Karpas-422 (cell line): ENCODE measurements around the gene FBXW9. TPM values are rescaled to one million over a fixed set of nuclear protein-coding genes. Genes with fewer than 3 reads are reported as not detected.
"Not testable (repeated sequence)": the region's sequence is repeated elsewhere in the genome, so short reads cannot be mapped to it uniquely, and the experiment has no call there.

ENCODE experiments used
- DNase-seq: peaks from one replicate; pipeline ENCODE4 v3.0.0-alpha.2; 2015
- H2AFZ ChIP-seq: fragments of 200-600 bp; sonication (generic); 2 replicates; pipeline ENCODE4 v1.6.1; 2014; ENCODE audit warnings: antibody characterized with exemption, low read length, mixed read lengths
- H3K27ac ChIP-seq: fragments of 200-600 bp; sonication (generic); 2 replicates; pipeline ENCODE4 v1.5.1; 2014; ENCODE audit warnings: mild to moderate bottlenecking, low read length, moderate library complexity
- H3K27me3 ChIP-seq: fragments of 200-600 bp; sonication (generic); 2 replicates; pipeline ENCODE4 v1.6.1; 2014; ENCODE audit warnings: low read length, mixed read lengths
- H3K36me3 ChIP-seq: fragments of 200-600 bp; sonication (generic); 2 replicates; pipeline ENCODE4 v1.6.1; 2014; ENCODE audit warnings: low read length, mixed read lengths; ENCODE audit not compliant: insufficient read depth
- H3K4me1 ChIP-seq: fragments of 200-600 bp; sonication (generic); 2 replicates; pipeline ENCODE4 v1.6.1; 2014; ENCODE audit warnings: mild to moderate bottlenecking, low read length, mixed read lengths
- H3K4me2 ChIP-seq: fragments of 200-600 bp; sonication (generic); 2 replicates; pipeline ENCODE4 v1.6.1; 2014; ENCODE audit warnings: low read length, low read depth, mild to moderate bottlenecking; ENCODE audit not compliant: poor library complexity, severe bottlenecking
- H3K4me3 ChIP-seq: fragments of 200-600 bp; sonication (generic); 2 replicates; pipeline ENCODE4 v1.5.1; 2014; ENCODE audit warnings: mild to moderate bottlenecking, antibody characterized with exemption, low read length, mixed read lengths
- H3K79me2 ChIP-seq: fragments of 200-600 bp; sonication (generic); 2 replicates; pipeline ENCODE4 v1.6.1; 2014; ENCODE audit warnings: mild to moderate bottlenecking, low read length, mixed read lengths
- H3K9ac ChIP-seq: fragments of 200-600 bp; sonication (generic); 2 replicates; pipeline ENCODE4 v1.6.0; 2014; ENCODE audit warnings: low read length
- H3K9me2 ChIP-seq: fragments of 200-600 bp; sonication (generic), shearing (Covaris generic); replicated peaks from 2 replicates; pipeline ENCODE4 v1.6.0; 2014; ENCODE audit warnings: mild to moderate bottlenecking, low read length, moderate library complexity; ENCODE audit not compliant: insufficient read depth
- H3K9me3 ChIP-seq: fragments of 300-700, 200-600 bp; sonication (generic); 2 replicates; pipeline ENCODE4 v1.6.1; 2014; ENCODE audit warnings: low read length, mixed read lengths
- H4K20me1 ChIP-seq: fragments of 200-600 bp; sonication (generic); 2 replicates; pipeline ENCODE4 v1.6.1; 2014; ENCODE audit warnings: mild to moderate bottlenecking, antibody characterized with exemption, low read length, low read depth; ENCODE audit not compliant: insufficient read depth
- total RNA-seq: library from RNA; depleted of rRNA; stranded (reverse); fragments of >200 nt; shearing (Covaris generic); gene quantifications from 2 replicates; pipeline ENCODE4 v1.2.3, GENCODE V29; 2014; ENCODE audit warnings: low replicate concordance

Gene FBXW9
- total RNA-seq, 1 experiment from 2014 or later = 2.1 TPM

DNA sequence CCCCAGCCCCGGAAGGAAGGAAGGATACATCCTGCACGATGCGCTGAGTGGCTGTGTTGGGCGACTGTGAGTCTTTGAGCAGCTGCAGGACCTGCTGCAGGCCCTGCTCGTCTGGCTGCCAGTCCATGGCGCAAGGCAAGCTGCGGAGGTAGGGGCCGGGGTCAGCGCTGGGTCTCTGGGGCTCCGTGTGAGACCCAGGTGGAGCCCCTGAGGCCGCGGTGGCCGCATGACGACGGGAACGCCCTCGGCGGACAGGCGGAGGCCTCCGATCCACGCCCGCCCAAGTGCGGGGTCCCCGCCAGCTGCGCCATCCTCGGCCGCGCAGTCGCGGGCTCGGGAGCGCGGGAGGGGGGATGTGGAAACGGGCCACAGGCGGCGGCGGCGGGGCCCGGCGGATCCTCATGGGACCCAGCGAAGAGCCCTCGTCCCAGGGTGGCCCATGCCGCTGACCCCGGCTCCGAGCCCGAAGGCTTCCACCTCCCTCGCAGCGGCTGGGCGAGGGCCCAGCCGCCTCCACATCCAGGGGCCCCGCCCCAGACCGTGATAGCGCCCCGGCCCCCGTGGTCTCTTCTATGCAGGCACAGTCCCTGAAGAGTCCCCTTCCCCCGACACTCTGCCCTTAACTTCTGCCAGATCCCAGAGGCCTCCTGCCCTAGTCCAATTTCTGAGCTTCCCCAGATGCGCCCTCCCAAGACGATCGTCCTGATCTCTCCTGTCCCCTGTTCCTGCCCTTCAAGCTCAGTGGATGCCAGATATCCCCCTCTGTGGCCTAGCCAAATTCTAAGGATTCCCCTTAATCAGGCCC lies 24.6 kb upstream of the FBXW9 start:
- H3K27me3 ChIP-seq = no peaks in the 10 kb centered on the region
- peaks cover 25% of the 10 kb centered on the region; the same call in 1 of the 2 replicates for H4K20me1 ChIP-seq
- H3K36me3 ChIP-seq = peaks cover 21% of the 10 kb centered on the region
- H3K4me1 ChIP-seq = peaks cover 29% of the 10 kb centered on the region
- H2AFZ ChIP-seq = no peak overlapping the region
- peak overlapping the region; percentile 98 for H3K4me3 ChIP-seq
- H3K9ac ChIP-seq = peak overlapping the region; percentile 98
- peak overlapping the region; percentile 87 for H3K4me2 ChIP-seq
- peak overlapping the region; percentile 82 for H3K27ac ChIP-seq
- H3K9me3 ChIP-seq = no peaks in the 10 kb centered on the region
- DNase-seq = peak; percentile 55
- peaks cover 65% of the 10 kb centered on the region for H3K79me2 ChIP-seq
- H3K9me2 ChIP-seq = no peaks in the 10 kb centered on the region

GRCh38 chr19:12720296-12720695 lies 23.9 kb upstream of the FBXW9 start:
- peak overlapping the region; percentile 98 for H3K4me3 ChIP-seq
- H4K20me1 ChIP-seq = peaks cover 25% of the 10 kb centered on the region; the same call in 1 of the 2 replicates
- H3K9ac ChIP-seq = peak overlapping the region; percentile 98
- H3K27me3 ChIP-seq = no peaks in the 10 kb centered on the region
- peaks cover 26% of the 10 kb centered on the region for H3K36me3 ChIP-seq
- H3K4me1 ChIP-seq = peaks cover 25% of the 10 kb centered on the region
- H3K79me2 ChIP-seq = peaks cover 65% of the 10 kb centered on the region
- H3K27ac ChIP-seq = no peak overlapping the region
- no peak overlapping the region for H2AFZ ChIP-seq
- DNase-seq = no peak
- no peaks in the 10 kb centered on the region for H3K9me2 ChIP-seq
- peak overlapping the region; percentile 87 for H3K4me2 ChIP-seq
- H3K9me3 ChIP-seq = no peaks in the 10 kb centered on the region

DNA sequence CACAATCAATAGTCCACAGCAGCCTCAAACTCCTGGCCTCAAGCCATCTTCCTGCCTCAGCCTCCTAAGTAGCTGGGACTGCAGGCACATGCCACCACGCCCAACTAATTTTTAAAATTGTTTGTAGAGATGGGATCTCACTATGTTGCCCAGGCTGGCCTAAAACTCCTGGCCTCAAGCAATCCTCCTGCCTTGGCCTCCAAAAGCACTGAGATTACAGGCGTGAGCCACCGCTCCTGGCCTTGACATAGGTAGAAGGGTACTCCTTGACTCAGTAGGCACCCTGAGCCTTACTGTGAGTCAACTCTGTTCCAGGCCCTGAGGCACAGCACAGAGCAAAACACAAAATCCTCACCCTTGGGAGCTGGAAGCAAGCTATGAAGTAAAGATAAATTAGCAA lies 19.5 kb upstream of the FBXW9 start:
- no peaks in the 10 kb centered on the region for H3K9me3 ChIP-seq
- peaks cover 46% of the 10 kb centered on the region for H3K79me2 ChIP-seq
- H4K20me1 ChIP-seq = peaks cover 27% of the 10 kb centered on the region; the same call in 1 of the 2 replicates
- peaks cover 7% of the 10 kb centered on the region for H3K4me1 ChIP-seq
- H3K27me3 ChIP-seq = no peaks in the 10 kb centered on the region
- no peak overlapping the region for H3K4me2 ChIP-seq
- H2AFZ ChIP-seq = no peak overlapping the region
- no peak overlapping the region for H3K4me3 ChIP-seq
- no peak overlapping the region for H3K27ac ChIP-seq
- peaks cover 42% of the 10 kb centered on the region for H3K36me3 ChIP-seq
- H3K9ac ChIP-seq = no peak overlapping the region
- no peaks in the 10 kb centered on the region for H3K9me2 ChIP-seq
- no peak for DNase-seq

DNA sequence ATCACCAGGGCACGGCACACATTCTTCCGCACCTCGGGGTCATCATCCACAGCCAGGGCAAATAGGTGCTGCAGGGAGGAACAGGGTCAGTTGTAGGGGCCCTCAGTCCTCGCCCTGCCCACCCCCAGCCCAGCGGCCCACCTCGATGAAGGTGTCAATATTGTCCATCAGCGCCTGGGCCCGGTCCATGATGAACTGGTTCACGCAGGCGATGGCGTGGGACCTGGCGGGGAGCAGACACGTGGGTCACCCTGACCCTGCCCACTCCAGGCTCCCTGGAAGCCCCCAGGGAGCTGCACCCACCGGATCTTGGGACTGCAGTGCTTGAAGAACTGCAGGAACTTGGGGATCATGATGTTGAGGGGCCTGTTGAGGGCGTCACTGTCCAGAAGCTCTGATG lies 18.7 kb upstream of the FBXW9 start:
- DNase-seq = no peak
- H4K20me1 ChIP-seq = peaks cover 20% of the 10 kb centered on the region; the same call in 1 of the 2 replicates
- H3K27me3 ChIP-seq = no peaks in the 10 kb centered on the region
- H3K27ac ChIP-seq = no peak overlapping the region
- H3K4me1 ChIP-seq = no peaks in the 10 kb centered on the region
- H3K4me3 ChIP-seq = no peak overlapping the region
- no peaks in the 10 kb centered on the region for H3K9me3 ChIP-seq
- H3K4me2 ChIP-seq = no peak overlapping the region
- peaks cover 37% of the 10 kb centered on the region for H3K79me2 ChIP-seq
- H2AFZ ChIP-seq = no peak overlapping the region
- H3K9me2 ChIP-seq = no peaks in the 10 kb centered on the region
- H3K36me3 ChIP-seq = peaks cover 39% of the 10 kb centered on the region
- no peak overlapping the region for H3K9ac ChIP-seq

GRCh38 chr19:12713304-12713703 lies 16.9 kb upstream of the FBXW9 start:
- peaks cover 19% of the 10 kb centered on the region for H3K79me2 ChIP-seq
- peaks cover 42% of the 10 kb centered on the region for H3K36me3 ChIP-seq
- not testable (repeated sequence) for DNase-seq, H3K9ac ChIP-seq, H3K4me1 ChIP-seq, H2AFZ ChIP-seq, H3K9me2 ChIP-seq, H3K4me3 ChIP-seq, H3K27ac ChIP-seq, H3K9me3 ChIP-seq, H3K4me2 ChIP-seq, H3K27me3 ChIP-seq
- H4K20me1 ChIP-seq = peaks cover 11% of the 10 kb centered on the region; the same call in 1 of the 2 replicates

GRCh38 chr19:12712077-12712476 lies 15.6 kb upstream of the FBXW9 start:
- Histone ChIP-seq H4K20me1 (peaks cover 11% of the 10 kb centered on the region; the same call in 1 of the 2 replicates), H3K79me2 (peaks cover 13% of the 10 kb centered on the region; the same call in 1 of the 2 replicates), H3K36me3 (peaks cover 40% of the 10 kb centered on the region)
- DNase-seq, H2AFZ ChIP-seq, H3K27me3 ChIP-seq, H3K4me1 ChIP-seq, H3K9me2 ChIP-seq, H3K27ac ChIP-seq, H3K4me3 ChIP-seq, H3K4me2 ChIP-seq, H3K9me3 ChIP-seq, H3K9ac ChIP-seq: not testable (repeated sequence)

DNA sequence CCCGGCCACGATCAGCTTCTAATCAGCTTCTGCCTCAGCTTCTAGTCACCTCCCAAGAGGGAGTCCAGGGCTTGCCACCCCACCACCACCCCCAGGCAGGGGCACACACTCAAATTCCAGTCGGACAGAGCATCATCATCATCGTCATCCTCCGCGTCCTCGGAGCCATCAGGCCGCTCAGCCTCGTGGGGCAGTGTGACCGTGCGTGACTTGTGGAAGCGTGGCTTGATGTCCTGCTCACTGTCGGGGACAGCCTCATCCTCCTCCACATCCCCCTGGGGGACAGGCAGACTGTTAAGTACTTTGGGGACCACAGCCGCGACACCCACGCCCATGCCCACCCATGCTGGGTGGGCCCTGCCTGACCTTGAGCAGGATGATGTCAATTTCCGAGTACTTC lies 14.8 kb upstream of the FBXW9 start:
- H3K36me3 ChIP-seq = peaks cover 36% of the 10 kb centered on the region
- H3K9me3 ChIP-seq = no peaks in the 10 kb centered on the region
- peaks cover 7% of the 10 kb centered on the region; the same call in 1 of the 2 replicates for H4K20me1 ChIP-seq
- no peak overlapping the region for H3K4me2 ChIP-seq
- H3K4me3 ChIP-seq = no peak overlapping the region
- H3K9ac ChIP-seq = no peak overlapping the region
- H3K9me2 ChIP-seq = no peaks in the 10 kb centered on the region
- H2AFZ ChIP-seq = no peak overlapping the region
- no peaks in the 10 kb centered on the region for H3K4me1 ChIP-seq
- peaks cover 6% of the 10 kb centered on the region; the same call in 1 of the 2 replicates for H3K79me2 ChIP-seq
- H3K27ac ChIP-seq = no peak overlapping the region
- no peaks in the 10 kb centered on the region for H3K27me3 ChIP-seq
- no peak for DNase-seq

DNA sequence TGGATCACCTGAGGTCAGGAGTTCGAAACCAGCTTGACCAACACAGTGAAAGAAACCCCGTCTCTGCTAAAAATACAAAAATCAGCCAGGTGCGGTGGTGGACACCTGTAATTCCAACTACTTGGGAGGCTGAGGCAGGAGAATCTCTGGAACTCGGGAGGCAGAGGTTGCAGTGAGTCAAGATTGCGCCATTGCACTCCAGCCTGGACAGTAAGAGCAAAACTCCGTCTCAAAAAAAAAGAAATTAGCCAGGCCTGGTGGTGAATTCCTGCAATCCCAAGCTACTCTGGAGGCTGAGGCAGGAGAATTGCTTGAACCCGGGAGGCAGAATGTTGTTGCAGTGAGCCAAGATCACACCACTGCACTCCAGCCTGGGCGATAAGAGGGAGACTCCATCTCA lies 12.2 kb upstream of the FBXW9 start:
- Histone ChIP-seq H3K9me3 (no peaks in the 10 kb centered on the region), H3K27me3 (no peaks in the 10 kb centered on the region), H3K36me3 (peaks cover 22% of the 10 kb centered on the region), H3K9ac (no peak overlapping the region), H3K79me2 (0 out of 2 replicates have a peak, but pooled peaks cover 6% of the 10 kb centered on the region), H3K4me3 (no peak overlapping the region), H3K27ac (no peak overlapping the region), H4K20me1 (peaks cover 5% of the 10 kb centered on the region), H3K4me2 (no peak overlapping the region), H3K9me2 (no peaks in the 10 kb centered on the region), H2AFZ (no peak overlapping the region), H3K4me1 (peaks cover 2% of the 10 kb centered on the region; the same call in 1 of the 2 replicates)
- DNase-seq = no peak
